K562 (cell line): Measurements from ENCODE around the gene OLR1. TPM values are rescaled to one million over a fixed set of nuclear protein-coding genes. Genes with fewer than 3 reads are reported as not detected.

ENCODE experiments used
- ARID1B ChIP-seq: fragments of 450-650 bp; IDR thresholded peaks from 2 replicates; pipeline ENCODE4 v1.6.1; 2016; ENCODE audit warnings: antibody characterized with exemption, mild to moderate bottlenecking, inconsistent platforms
- CCAR2 ChIP-seq: fragments of 200-400 bp; formaldehyde crosslinking; IDR thresholded peaks from 2 replicates; pipeline ENCODE4 v1.6.1; 2017; ENCODE audit warnings: mild to moderate bottlenecking, low read depth, low read length
- CEBPG ChIP-seq, 3 experiments: fragments of 200-800 bp in 1 of 3; sonication (Bioruptor generic) in 1 of 3; sonication (generic) in 1 of 3; formaldehyde crosslinking in 1 of 3; IDR thresholded peaks in 2 of 3; conservative IDR thresholded peaks in 1 of 3; 2 replicates each; pipeline versions ENCODE4 v1.6.1 to v1.8.0; 2016 to 2022; ENCODE audit warnings: missing compliant biosample characterization in 2 of 3, missing genetic modification characterization in 2 of 3, mild to moderate bottlenecking in 1 of 3, missing genetic modification reagents in 1 of 3
- CREM ChIP-seq: IDR thresholded peaks from 2 replicates; pipeline ENCODE4 v1.6.1; 2014; ENCODE audit warnings: antibody characterized with exemption, low read depth
- CXXC5 ChIP-seq: fragments of 250-450 bp; sonication (Bioruptor Pico); IDR thresholded peaks from 2 replicates; pipeline ENCODE4 v1.8.0; 2022; ENCODE audit warnings: inconsistent platforms, mild to moderate bottlenecking, moderate library complexity
- EGR1 ChIP-seq: fragments of 450-650 bp; conservative IDR thresholded peaks from 2 replicates; pipeline ENCODE4 v1.6.1; 2017; ENCODE audit warnings: mild to moderate bottlenecking
- ELF2 ChIP-seq: fragments of 250-450 bp; sonication (Bioruptor Pico); IDR thresholded peaks from 2 replicates; pipeline ENCODE4 v1.5.0; 2021; ENCODE audit warnings: mild to moderate bottlenecking
- ELK3 ChIP-seq: fragments of 450-650 bp; formaldehyde crosslinking; IDR thresholded peaks from 2 replicates; pipeline ENCODE4 v1.4.0; 2020; ENCODE audit warnings: mild to moderate bottlenecking
- GABPA ChIP-seq: fragments of 200-800 bp; sonication (Bioruptor generic); conservative IDR thresholded peaks from 2 replicates; pipeline ENCODE4 v1.6.1; 2016; ENCODE audit warnings: low read depth, missing genetic modification characterization, missing compliant biosample characterization
- KLF1 ChIP-seq: fragments of 450-650 bp; IDR thresholded peaks from 2 replicates; pipeline ENCODE4 v1.6.1; 2016; ENCODE audit warnings: missing genetic modification characterization, missing compliant biosample characterization
- MTA3 ChIP-seq: fragments of 450-650 bp; formaldehyde crosslinking; IDR thresholded peaks from 2 replicates; pipeline ENCODE4 v1.6.1; 2017; ENCODE audit warnings: mild to moderate bottlenecking, borderline replicate concordance
- NRF1 ChIP-seq, 2 experiments: fragments of 450-650 bp; IDR thresholded peaks in 1 of 2; conservative IDR thresholded peaks in 1 of 2; 2 replicates each; pipeline ENCODE4 v1.6.1; 2014; ENCODE audit warnings: mild to moderate bottlenecking in 2 of 2
- RREB1 ChIP-seq: fragments of 250-450 bp; sonication (Bioruptor Pico); IDR thresholded peaks from 2 replicates; pipeline ENCODE4 v1.4.0; 2020
- TAF1 ChIP-seq: IDR thresholded peaks from 2 replicates; pipeline ENCODE4 v1.6.1; 2011; ENCODE audit warnings: mild to moderate bottlenecking, low read length, moderate library complexity; ENCODE audit not compliant: insufficient read depth, control insufficient read depth, severe bottlenecking; ENCODE audit errors: extremely low read depth
- ZBTB7A ChIP-seq: IDR thresholded peaks from 2 replicates; pipeline ENCODE4 v1.6.1; 2011; ENCODE audit warnings: low read depth, mild to moderate bottlenecking, low read length, moderate library complexity, borderline replicate concordance; ENCODE audit not compliant: control insufficient read depth
- ZNF133 ChIP-seq: fragments of 250-450 bp; sonication (Bioruptor Pico); IDR thresholded peaks from 2 replicates; pipeline ENCODE4 v1.4.0; 2020; ENCODE audit warnings: mild to moderate bottlenecking
- ZNF41 ChIP-seq: fragments of 250-450 bp; sonication (Bioruptor Pico); conservative IDR thresholded peaks from 2 replicates; pipeline ENCODE4 v1.4.0; 2020; ENCODE audit warnings: mild to moderate bottlenecking
- ZNF444 ChIP-seq: fragments of 250-450 bp; sonication (Bioruptor Pico); IDR thresholded peaks from 2 replicates; pipeline ENCODE4 v1.4.0; 2020; ENCODE audit warnings: mild to moderate bottlenecking, moderate library complexity
- polyA plus RNA-seq, 8 experiments: library from polyadenylated mRNA; depleted of rRNA in 4 of 8; stranded (reverse) in 5 of 8; unstranded in 3 of 8; fragments of >200 nt; fragmentation: Nextera tagmentation in 2 of 8; fragmentation: Illumina TruSeq in 1 of 8; extraction: Ambion mirVana in 2 of 8; extraction: Trizol in 1 of 8; gene quantifications; 2 replicates each; pipeline versions ENCODE4 v1.2.1 to v1.2.3, GENCODE V29; 2011 to 2014; ENCODE audit warnings: inconsistent platforms in 1 of 8, missing spikeins in 1 of 8
- total RNA-seq, 7 experiments: library from RNA; depleted of rRNA in 6 of 7; stranded (reverse); fragments of >200 nt in 6 of 7; fragmentation: Illumina TruSeq in 2 of 7; extraction: Trizol in 2 of 7; gene quantifications; 2 replicates each; pipeline versions ENCODE4 v1.2.1 to v1.2.3, GENCODE V29; 2011 to 2021; ENCODE audit warnings: low replicate concordance in 1 of 7
- TF ChIP-seq, protein P1 (sequence below): fragments of 250-450 bp; sonication (Bioruptor Pico); IDR thresholded peaks from 2 replicates; pipeline ENCODE4 v1.5.1; 2021; ENCODE audit warnings: mild to moderate bottlenecking

OLR1 gene
- total and polyA plus RNA-seq, 9 of the 15 experiments (the other 6 are each of a cell fraction or from before 2014, with no cell fraction given) = not detected

- no peak for TF ChIP-seq RREB1 (CRISPR knock-in tag)
- TF ChIP-seq ELK3 = no peak
- TF ChIP-seq ZNF41 (CRISPR knock-in tag) = no peak
- peak; percentile 14; the same call in 1 of the 2 replicates for TF ChIP-seq GABPA (tag)
- TF ChIP-seq ZNF133 (CRISPR knock-in tag) = no peak
- TF ChIP-seq ZNF444 (CRISPR knock-in tag) = no peak
- TF ChIP-seq CREM = peak; percentile 93
- peak; percentile 84 for TF ChIP-seq MTA3
- TF ChIP-seq NRF1 (conservative IDR thresholded peaks at IDR 0.05 in 1 of 2, IDR thresholded peaks at IDR 0.05 in 1 of 2) = peak; percentile 73 to 79
- TF ChIP-seq CCAR2 = no peak
- 0 out of 2 replicates have a peak, but pooled peaks have one; percentile 48 for TF ChIP-seq ARID1B
- TF ChIP-seq ZBTB7A = no peak
- TF ChIP-seq CEBPG (CRISPR knock-in tag; IDR thresholded peaks at IDR 0.05) = no peak
- TF ChIP-seq CEBPG (tag; conservative IDR thresholded peaks at IDR 0.05 in 1 of 2, IDR thresholded peaks at IDR 0.05 in 1 of 2) = 0 out of 4 replicates have a peak, but pooled peaks of 1 of the 2 experiments have one; percentile 52
- TF ChIP-seq CXXC5 (CRISPR knock-in tag) = peak; percentile 68; the same call in 1 of the 2 replicates
- peak; percentile 10 for TF ChIP-seq TAF1
- no peak for TF ChIP-seq ELF2 (CRISPR knock-in tag)
- TF ChIP-seq KLF1 (tag) = peak; percentile 61; the same call in 1 of the 2 replicates
- TF ChIP-seq, protein P1, sequence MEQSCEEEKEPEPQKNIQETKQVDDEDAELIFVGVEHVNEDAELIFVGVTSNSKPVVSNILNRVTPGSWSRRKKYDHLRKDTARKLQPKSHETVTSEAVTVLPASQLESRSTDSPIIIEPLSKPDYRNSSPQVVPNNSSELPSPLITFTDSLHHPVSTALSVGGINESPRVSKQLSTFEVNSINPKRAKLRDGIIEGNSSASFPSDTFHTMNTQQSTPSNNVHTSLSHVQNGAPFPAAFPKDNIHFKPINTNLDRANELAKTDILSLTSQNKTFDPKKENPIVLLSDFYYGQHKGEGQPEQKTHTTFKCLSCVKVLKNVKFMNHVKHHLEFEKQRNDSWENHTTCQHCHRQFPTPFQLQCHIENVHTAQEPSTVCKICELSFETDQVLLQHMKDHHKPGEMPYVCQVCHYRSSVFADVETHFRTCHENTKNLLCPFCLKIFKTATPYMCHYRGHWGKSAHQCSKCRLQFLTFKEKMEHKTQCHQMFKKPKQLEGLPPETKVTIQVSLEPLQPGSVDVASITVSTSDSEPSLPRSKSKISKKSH (CRISPR knock-in tag) = no peak
- no peak for TF ChIP-seq EGR1
These were observed 40.2 kb upstream of the OLR1 start (continued) for GRCh38 chr12:10211940-10212738.
